T-helper 2 cell treated with Interferon-gamma antibody and Interleukin-4, amounts not matched to agents 100 ng/mL and 5 ng/mL, for 36 hours (primary cell): Measurements from ENCODE around the gene IL1RN. TPM values are rescaled to one million over a fixed set of nuclear protein-coding genes. Genes with fewer than 3 reads are reported as not detected.

Source experiments
- intact Hi-C: fragments of 100-400 bp; cut with micrococcal nuclease; formaldehyde crosslinking; loops from one replicate; pipeline ENCODE4 v1.15.1; 2023
- total RNA-seq: library from RNA; stranded (reverse); gene quantifications from 2 replicates; pipeline ENCODE4 v1.2.3, GENCODE V29; 2022

The IL1RN gene
- total RNA-seq, 1 donor from 2014 or later, result 0.70 TPM

DNA sequence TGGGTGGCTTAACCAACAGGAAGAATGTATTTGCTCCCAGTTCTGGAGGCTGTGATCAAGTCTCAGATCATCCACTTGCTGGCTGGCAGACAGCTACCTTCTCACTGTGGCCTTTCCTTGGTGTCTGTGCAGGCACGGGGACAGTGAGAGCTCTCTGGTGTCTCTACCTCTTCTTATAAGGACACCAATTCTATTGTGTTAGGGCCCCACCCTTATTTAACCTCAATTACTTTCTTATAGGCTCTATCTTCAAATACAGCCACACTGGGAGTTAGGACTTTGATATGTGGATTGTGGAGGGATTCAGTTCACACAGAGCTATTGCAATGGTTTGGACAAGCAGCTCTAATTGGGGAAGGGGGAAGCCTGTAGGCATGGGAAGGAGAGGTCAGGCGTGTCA is 25.3 kb upstream of the IL1RN start:
- intact Hi-C loops, result no loop called here

DNA sequence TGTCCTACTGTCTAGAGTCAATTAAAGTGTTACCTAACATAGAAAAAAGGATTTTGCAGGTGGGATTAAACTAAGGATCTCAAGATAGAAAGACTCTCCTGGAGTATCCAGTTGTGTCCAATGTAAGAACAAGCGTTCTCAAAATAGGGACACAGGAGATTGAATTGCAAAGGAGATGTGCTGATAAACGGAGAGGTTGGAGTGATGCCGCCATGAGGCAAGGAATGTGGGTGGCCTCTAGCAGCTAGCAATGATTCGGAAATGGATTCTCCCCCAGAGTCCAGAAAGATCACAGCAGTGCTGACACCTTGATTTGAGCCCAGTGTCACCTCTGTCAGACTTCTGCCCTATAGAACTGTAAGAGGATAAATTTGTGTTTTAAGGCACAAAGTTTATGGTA is 24.1 kb upstream of the IL1RN start:
- intact Hi-C loops, result no loop called here

DNA sequence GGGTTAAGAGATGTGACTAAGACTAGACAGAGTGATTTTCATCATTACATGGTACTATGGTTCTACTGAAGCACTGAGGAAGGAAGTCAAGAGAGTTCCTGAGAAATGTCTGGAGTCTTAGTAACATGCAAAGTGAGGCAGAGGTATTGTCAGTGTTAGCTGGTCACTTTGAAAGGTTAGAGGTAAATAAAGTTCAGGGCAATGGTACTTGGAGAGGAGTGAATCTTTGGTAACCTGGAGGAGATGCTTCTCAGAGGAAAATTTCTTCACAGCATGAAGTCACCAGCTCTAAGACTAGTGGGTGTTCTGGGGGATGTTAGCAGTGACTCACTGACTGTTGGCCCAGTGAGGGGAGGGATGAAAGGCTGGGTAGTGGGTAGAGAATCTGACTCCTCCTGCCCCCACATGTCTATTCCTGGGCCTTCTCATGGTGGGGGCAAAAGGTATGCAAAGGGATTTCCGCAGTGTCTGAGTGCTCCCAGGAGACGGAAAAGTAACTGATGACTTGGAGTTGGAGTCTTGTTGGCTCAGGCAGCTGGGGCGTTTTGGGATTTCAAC is 23.3 kb upstream of the IL1RN start:
- intact Hi-C loops, result no loop called here

DNA sequence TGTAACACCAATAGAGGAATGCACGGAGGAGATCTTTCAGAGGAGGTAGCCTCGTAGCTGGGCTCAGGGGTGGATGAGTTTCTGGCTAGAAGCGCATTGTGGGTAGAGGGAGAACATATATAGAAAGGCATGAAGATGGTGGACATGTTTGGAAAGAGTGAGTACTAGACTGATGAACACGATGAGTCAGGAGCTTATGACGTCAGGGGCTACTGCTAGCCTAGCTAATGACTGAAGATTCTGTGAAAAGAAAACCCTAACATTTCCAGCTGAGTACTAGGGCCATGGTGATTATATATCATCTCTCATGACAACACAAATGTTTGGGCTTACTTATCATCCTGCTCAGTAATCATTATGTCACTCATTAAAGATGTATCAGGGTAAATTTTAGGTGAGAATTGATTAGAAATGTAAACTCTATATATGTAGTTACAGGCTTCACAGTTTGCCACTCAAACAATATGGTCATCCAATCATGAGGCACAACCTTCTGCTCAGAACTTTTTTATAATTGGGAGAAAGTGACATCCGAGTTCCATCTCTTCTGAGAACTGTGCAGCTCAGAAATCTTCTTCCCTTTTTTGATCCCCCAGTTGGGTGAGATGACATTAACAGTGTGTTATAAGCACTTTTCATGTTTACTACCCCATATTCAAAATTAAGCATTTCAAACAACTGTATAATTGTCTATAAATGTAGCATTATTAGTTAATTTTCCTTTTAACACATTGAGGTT is 22.2 kb upstream of the IL1RN start:
- intact Hi-C loops, result no loop called here

DNA sequence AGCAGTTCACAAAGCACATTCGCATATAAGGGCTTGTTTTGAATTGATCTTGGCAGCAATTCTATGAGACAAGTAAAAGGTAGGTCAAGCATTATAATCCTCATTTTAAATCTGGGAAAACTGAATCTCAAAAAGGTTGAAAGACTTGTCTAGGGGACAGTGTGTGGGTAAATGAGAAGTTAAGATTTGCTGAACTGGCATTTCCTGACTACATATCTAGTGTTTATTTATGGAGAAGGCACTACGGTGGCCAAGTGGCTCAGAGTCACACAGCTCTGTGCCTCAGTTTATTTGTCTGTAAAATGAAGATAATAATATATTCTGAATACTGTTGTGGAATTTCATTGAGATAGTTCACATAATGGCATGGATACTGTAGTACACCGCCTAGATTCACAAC is 16.3 kb upstream of the IL1RN start:
- intact Hi-C loops, result no loop called here

DNA sequence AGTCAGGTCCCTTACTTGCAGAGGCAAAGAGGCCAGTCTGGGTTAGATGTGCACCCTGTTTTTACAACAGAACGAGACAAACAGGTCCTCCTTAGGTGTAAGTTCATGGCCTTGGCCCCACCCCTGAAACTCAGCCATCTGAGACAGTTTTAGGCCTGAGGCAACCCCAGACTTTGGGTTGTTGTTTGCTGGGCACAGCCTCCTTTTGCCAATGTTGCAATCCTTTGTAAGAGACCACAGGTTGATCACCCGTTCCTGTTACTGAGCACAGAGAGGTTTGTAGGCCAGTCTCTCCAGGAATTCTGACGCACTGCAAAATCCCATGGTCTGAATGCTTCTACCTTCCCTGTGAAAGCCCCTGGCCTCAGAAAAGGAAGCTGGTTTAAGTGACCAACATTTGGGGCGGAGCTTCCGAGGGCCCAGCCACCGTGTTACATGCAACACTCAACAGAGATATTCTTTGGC is 15.5 kb upstream of the IL1RN start:
- intact Hi-C loops, result no loop called here

DNA sequence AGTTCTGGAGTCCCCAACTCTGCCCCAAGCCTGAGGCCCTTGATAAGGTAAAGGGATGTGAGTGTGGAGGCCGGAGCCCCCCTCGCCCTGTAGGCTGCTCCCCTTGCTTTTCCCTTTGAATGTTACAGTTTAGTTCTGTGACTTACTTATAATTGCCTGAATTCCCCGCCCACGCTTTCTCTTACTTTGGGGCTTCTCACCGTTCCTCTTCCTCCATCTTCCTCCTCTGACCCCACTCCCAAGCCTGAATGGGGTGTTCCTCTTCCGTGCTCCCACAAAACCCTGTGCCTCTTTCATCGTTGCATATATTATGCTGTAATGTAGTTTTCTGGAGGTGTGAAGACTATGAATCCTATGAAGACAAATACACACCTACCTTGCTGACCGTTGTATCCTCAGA is 15.0 kb upstream of the IL1RN start:
- intact Hi-C loops, result no loop called here

DNA sequence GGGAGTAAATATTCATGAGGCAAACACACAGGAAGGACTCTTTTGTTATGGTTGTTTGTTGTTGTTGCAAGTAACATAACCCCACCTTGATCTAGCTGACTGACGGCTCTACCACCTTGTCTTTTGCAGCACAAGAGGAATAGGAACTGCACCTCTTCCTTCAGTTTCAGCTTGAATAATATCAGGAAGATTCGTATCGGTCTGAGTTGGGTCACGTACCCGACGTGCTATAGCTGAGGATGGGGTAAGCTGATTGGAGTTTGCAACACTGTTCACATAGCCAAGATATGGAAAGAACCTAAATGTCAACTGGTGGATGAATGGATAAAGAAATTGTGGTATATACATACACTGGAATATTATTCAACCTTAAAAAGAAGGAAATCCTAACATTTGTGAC is 14.5 kb upstream of the IL1RN start:
- intact Hi-C loops, result no loop called here

DNA sequence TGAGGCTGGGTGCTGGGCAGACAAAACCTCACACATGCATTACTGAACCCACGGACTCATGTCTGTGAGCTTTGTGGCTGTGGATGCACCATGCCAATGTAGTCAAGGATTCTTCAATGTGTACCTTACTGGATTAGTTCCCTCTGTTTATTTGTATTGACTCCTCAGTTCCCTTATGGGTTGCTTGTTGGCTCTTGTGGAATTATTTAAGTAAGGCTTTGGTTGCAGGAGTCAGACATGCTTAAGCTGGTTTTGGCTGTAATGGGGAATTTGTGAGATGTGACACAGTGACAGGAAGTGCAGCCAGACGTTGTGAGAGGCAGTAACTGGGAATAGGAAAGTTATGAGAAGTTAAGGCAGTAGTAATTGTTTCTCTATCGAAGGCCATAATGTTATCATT is 13.6 kb upstream of the IL1RN start:
- intact Hi-C loops, result no loop called here

DNA sequence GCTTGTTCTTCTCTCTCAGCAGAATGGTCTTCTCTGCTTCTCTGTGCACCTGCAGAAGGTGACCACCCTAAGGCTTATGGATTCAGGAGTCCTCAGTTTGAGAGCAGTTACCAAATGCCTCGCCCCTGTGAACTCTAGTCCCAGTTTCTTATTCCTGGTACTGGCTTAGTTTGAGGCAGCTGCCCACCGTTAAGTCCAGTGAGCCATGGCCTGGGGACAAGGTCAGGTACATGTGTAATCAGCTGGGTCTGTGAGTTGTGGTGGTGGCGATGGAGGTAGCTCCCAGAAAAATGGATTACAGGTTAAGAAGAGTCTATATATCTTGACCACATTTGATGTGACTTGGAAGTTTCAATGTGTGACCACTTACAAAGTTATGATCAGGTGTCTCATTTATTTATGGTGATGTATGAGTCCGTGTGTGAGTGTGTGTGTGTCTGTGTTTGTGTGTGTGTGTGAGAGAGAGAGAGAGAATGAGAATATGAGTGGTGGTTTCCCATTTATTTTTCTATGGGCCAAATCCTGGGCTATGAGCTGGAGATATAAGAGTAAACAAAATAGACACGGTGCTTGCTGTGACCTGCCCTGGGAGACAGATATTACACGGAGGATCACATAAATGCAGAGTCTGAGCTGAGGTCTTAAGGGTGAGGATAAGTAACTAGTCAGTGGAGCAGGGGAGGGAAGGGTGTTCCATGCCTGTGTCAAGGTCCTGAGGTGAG is 13.0 kb upstream of the IL1RN start:
- intact Hi-C loops, result no loop called here

DNA sequence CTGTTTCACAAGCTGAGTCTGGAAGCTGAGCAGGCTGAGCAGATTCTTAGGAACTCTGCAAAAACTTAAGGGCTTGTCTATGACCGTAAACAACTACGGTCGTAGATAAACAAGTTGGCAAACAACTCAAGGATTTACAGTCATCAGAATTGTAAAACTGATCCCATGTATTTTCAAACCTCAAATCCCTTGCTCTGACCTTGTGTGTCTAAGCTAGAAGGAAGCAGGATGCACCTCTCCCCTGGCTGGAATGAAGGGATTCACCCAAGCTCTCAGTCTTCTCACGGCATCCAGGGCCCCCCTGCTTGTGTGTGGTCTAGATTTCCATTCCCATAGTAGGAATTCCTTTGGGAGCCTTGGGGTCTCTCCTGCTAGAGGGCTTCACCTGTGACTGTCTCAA is 12.4 kb upstream of the IL1RN start:
- intact Hi-C loops, result loop anchor here (5.0 kb wide), 1 partner anchor 33 kb away; no protein-coding TSS in a partner anchor

DNA sequence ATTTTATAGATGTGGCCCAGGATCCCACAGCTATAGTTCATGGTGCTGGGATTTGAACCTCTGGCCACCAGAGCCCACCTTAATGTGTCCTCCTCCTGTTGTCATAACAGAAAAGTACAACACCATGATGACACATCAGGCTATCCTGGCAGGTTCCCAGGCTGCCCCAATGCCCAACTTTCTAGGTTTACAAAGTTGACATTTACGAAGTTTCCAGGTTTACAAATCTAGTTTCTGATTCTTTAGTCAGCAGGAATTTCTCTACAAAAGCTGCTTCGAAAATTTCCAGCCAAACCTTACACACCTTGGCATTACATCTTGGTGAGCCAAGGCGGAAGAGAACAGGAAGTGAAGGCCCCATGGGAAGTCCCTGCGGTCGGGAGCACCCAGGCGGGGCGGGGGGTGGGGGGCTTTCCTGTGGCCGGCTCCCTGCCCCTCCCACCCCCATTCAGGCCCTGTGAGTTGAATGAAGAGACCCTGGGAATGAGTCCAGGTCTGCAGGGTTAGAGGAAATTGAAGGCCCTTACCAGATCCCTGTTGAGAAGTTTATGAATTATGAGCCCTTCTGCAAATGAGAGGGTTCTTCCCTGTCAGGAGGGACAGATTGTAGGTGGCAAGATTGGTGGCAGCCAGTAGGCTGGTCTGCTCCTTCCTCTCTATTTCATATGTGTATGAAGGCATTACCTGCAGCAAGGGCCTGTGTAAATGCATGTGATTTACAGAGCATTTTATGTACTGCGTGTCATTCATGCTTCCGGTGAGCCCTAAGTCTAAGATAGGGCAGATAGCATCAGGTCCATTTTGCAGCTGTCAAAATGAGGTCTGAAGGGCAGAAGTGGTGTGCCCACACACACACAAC is 11.1 kb upstream of the IL1RN start:
- intact Hi-C loops, result loop anchor here (2.0 to 5.0 kb wide), 2 partner anchors 16 to 34 kb away; no protein-coding TSS in a partner anchor

DNA sequence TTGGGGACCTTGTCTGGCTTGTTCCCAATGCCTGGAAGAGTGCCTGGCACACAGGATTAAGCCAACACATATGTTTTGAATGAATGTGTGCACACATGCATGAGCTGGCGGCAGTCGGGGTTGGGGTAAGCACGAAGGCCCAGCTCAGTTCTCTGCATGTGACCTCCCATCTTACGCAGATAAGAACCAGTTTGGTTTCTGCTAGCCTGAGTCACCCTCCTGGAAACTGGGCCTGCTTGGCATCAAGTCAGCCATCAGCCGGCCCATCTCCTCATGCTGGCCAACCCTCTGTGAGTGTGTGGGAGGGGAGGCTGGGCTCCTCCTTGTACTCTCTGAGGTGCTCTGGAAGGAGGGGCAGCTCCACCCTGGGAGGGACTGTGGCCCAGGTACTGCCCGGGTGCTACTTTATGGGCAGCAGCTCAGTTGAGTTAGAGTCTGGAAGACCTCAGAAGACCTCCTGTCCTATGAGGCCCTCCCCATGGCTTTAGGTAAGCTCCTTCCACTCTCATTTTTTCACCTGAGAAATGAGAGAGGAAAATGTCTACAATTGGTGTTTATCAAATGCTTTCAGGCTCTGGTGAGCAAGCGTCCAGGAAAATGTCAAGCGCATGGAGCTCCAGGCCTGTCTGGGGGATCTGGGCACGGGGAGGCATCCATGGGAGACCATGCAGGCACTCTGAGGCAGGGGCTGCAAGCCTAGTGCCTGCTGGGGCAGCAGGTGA is 9.7 kb upstream of the IL1RN start:
- intact Hi-C loops, result loop anchor here (2.0 to 5.0 kb wide), 2 partner anchors 17 to 35 kb away; no protein-coding TSS in a partner anchor

DNA sequence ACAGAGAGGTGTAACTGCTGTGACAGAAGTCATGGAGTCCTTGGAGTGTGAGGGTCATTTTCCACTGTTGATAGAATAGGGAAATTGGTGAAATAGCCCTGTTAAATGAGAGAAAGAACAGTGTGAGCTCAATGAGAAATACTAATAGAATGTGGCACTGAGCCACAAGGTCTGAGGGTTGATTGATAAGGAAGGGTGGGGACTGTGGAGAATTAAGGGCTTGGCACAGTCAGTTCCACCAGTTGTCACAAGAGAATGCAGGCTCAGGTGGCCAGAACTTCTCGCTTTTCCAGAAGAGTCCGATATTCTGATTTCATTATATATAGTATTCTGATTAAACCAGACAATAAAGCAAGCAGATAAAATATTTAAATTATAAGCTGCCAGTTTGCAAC is 9.1 kb upstream of the IL1RN start:
- intact Hi-C loops, result loop anchor here (5.0 kb wide), 1 partner anchor 36 kb away; no protein-coding TSS in a partner anchor

DNA sequence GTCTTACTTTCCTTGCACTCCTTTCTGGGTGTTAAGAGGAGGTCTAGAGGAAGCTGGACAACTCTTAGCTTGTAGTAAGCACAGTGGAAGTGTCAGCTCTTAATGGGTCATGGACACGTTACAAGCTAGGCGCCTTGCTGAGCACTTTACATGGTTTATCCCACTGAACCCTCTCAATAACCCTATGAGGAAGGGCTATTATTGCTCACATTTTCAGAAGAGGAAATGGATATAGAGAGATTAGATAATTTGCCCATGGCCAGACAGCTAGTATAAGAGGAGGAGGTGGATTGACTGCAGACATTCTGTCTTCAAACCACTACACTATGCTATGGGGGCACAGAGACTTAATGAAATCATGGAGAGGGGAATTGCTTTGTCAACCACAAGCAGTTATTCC is 8.3 kb upstream of the IL1RN start:
- intact Hi-C loops, result loop anchor here (5.0 kb wide), 1 partner anchor 37 kb away; no protein-coding TSS in a partner anchor

DNA sequence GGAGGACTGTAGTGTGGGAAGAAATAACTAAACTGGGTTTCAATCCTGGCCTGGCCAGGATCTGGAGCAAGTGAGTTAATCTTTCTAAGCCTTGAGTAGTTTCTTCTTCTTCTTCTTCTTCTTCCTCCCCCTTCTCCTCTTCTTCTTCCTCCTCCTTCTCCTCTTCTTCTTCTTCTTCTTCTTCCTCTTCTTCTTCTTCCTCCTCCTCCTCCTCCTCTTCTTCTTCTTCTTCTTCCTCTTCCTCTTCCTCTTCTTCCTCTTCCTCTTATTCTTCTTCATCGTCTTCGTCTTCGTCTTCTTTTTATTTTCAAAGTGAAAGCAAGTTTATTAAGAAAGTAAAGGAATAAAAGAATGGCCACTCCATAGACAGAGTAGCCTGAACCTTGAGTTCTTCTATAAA is 6.5 kb upstream of the IL1RN start:
- intact Hi-C loops, result no loop called here

DNA sequence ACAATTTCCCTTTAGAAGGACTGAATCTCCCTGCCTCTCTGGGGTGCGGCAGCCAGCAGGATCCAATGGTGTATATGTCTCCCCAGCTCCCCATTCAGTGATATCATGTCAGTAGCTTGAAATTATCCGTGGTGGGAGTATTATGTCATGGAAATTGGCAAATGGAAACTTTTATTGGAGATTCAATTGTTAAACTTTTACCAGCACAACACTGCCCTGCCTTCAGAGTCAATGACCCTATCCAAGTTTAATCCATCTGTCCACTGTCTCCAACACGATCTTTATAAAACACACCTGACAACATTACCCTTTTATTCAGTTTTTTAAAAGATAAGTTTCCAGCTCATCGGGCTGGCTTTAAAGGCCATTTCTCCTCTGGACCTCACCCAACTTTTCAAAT is 5.0 kb upstream of the IL1RN start:
- intact Hi-C loops, result no loop called here

DNA sequence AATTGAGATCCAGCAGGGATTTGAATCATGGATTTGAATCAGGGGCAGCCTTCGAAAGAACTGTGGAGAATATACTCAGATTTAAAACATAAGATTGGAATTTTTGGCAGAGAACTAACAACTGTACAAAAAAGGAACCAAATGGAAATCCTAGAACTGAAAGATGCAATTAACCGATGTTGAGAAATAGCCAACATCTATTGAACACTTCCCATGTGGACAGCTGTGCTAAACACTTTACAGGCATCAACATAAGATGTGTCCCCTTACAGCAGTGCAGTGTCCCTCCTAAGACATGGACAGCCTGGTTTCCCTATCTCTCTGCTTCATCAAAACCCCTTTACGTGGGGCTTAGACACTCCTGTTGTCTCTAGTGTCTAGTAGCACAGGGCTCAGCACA is 3.7 kb upstream of the IL1RN start:
- intact Hi-C loops, result no loop called here

DNA sequence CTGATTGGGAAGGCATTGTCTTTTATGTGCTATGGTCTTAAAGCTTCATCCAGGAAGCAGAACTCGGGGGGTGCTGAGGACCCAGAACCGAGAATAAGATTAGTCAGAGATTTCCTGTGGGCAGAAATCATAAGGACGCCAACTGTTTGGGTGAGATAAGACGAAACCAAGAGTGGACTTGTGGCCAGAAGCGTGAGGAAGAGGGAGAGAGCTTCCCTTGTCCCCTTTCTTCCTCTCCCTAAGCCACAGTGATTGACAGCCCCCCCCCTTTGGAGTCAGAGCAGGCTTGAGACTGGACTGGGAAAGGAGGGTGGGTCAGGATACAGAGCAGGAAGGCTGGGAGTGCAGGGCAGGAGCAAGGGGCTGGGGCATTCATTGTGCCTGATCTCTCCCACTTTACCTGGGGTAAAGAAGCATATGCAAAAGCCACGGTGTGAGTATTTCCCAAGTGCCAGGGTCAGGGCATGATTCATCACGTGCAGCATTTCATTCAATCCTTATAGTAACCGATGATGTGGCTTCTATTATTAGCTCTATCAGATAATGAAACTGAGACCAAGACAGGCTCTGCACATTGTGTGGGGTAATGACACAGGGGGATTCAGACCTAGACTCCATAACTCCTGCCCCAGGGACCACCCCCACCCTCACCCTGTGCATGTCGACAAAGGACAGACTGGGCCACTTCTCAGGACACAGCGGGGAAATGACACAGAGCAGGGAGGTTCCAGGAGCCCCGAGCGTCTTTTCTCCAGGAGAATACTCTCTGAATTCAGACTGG is 3.0 kb upstream of the IL1RN start:
- intact Hi-C loops, result no loop called here
